Fibroblast of lung (primary cell): ENCODE measurements around the gene ZNF544.

Experiments used
- EZH2 ChIP-seq: IDR thresholded peaks from 2 replicates; pipeline ENCODE4 v1.5.1; 2012; ENCODE audit warnings: low read length, control low read depth, mild to moderate bottlenecking; ENCODE audit errors: missing control alignments
- TF ChIP-seq, protein P1 (sequence below), 2 donors: IDR thresholded peaks in 1 of 2; conservative IDR thresholded peaks in 1 of 2; 1 replicate in 1 of 2; 2 replicates in 1 of 2; pipeline ENCODE4 v1.5.1; 2011 to 2012; ENCODE audit warnings: low read length in 2 of 2, control low read depth in 1 of 2, inconsistent platforms in 1 of 2, low read depth in 1 of 2, mild to moderate bottlenecking in 1 of 2

DNA sequence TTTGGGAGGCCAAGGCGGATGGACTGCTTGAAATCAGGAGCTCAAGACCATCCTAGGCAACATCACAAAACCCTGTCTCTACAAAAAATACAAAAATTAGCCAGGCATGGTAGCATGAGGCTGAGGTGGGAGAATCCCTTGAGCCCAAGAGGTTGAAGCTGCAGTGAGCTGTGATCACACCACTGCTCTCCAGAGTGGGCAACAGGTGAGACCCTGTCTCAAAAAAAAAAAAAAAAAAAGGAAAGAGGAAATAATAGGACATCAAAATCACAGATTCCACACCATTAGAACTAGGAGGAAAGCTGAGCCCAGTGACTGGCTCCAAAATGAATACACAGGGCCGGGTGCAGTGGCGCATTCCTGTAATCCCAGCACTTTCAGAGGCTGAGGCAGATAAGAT lies 46.9 kb downstream of the ZNF544 start:
- TF ChIP-seq, protein P1, sequence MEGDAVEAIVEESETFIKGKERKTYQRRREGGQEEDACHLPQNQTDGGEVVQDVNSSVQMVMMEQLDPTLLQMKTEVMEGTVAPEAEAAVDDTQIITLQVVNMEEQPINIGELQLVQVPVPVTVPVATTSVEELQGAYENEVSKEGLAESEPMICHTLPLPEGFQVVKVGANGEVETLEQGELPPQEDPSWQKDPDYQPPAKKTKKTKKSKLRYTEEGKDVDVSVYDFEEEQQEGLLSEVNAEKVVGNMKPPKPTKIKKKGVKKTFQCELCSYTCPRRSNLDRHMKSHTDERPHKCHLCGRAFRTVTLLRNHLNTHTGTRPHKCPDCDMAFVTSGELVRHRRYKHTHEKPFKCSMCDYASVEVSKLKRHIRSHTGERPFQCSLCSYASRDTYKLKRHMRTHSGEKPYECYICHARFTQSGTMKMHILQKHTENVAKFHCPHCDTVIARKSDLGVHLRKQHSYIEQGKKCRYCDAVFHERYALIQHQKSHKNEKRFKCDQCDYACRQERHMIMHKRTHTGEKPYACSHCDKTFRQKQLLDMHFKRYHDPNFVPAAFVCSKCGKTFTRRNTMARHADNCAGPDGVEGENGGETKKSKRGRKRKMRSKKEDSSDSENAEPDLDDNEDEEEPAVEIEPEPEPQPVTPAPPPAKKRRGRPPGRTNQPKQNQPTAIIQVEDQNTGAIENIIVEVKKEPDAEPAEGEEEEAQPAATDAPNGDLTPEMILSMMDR (conservative IDR thresholded peaks at IDR 0.05 in 1 of 2, IDR thresholded peaks at IDR 0.05 in 1 of 2; ENCODE audit: low read depth in 1 of 2, low read length in 2 of 2) = no peak
- no peak for TF ChIP-seq EZH2
